GM19372 (cell line): ENCODE results near the gene PARD3.
"Not testable (repeated sequence)": the region's sequence is repeated elsewhere in the genome, so short reads cannot be mapped to it uniquely, and the experiment has no call there.

Experiments
- ATAC-seq: cut with Tn5 transposase; IDR thresholded peaks from one replicate; pipeline ENCODE4 v1.9.1; 2021; ENCODE audit warnings: mild to moderate bottlenecking, low read depth, moderate library complexity; ENCODE audit not compliant: unreplicated experiment

PARD3 gene

GRCh38 chr10:34413756-34414587 lies 401.1 kb downstream of the PARD3 start:
- ATAC-seq = no peak

- no peak for ATAC-seq
These were observed 401.9 kb downstream of the PARD3 start for GRCh38 chr10:34413214-34413613.

GRCh38 chr10:34408956-34409355 lies 406.1 kb downstream of the PARD3 start:
- ATAC-seq = no peak

- no peak for ATAC-seq
These were observed 406.7 kb downstream of the PARD3 start for GRCh38 chr10:34408381-34408780.

GRCh38 chr10:34407324-34407805 lies 407.7 kb downstream of the PARD3 start:
- ATAC-seq = no peak

GRCh38 chr10:34406463-34407323 lies 408.4 kb downstream of the PARD3 start:
- no peak for ATAC-seq

GRCh38 chr10:34405611-34406462 lies 409.3 kb downstream of the PARD3 start:
- no peak for ATAC-seq

- no peak for ATAC-seq
These were observed 411.6 kb downstream of the PARD3 start for GRCh38 chr10:34403512-34403911.

GRCh38 chr10:34400075-34400474 lies 415.0 kb downstream of the PARD3 start:
- no peak for ATAC-seq

- ATAC-seq = no peak
These were observed 416.1 kb downstream of the PARD3 start for GRCh38 chr10:34399013-34399412.

- ATAC-seq = no peak
These were observed 417.8 kb downstream of the PARD3 start for GRCh38 chr10:34397324-34397723.

- no peak for ATAC-seq
These were observed 418.4 kb downstream of the PARD3 start for GRCh38 chr10:34396663-34397062.

GRCh38 chr10:34392641-34393170 lies 422.4 kb downstream of the PARD3 start:
- no peak for ATAC-seq

- not testable (repeated sequence) for ATAC-seq
These were observed 423.9 kb downstream of the PARD3 start for GRCh38 chr10:34391168-34391567.

- no peak for ATAC-seq
These were observed 425.3 kb downstream of the PARD3 start for GRCh38 chr10:34389801-34390200.

- no peak for ATAC-seq
These were observed 428.2 kb downstream of the PARD3 start for GRCh38 chr10:34386921-34387320.

GRCh38 chr10:34384372-34384771 lies 430.7 kb downstream of the PARD3 start:
- ATAC-seq = no peak

- ATAC-seq = no peak
These were observed 432.5 kb downstream of the PARD3 start for GRCh38 chr10:34382626-34383025.

- no peak for ATAC-seq
These were observed 434.2 kb downstream of the PARD3 start for GRCh38 chr10:34380856-34381255.

GRCh38 chr10:34378297-34378696 lies 436.8 kb downstream of the PARD3 start:
- no peak for ATAC-seq
